IPS DF 6.9 (cell line): ENCODE data around the gene GLIPR1.
"Not testable (repeated sequence)": the region's sequence is repeated elsewhere in the genome, so short reads cannot be mapped to it uniquely, and the experiment has no call there.

Source experiments
- DNase-seq: peaks from one replicate; pipeline ENCODE4 v3.0.0-alpha.2; 2013; ENCODE audit warnings: low read depth, low spot score
- H3K27ac ChIP-seq: one replicate; pipeline ENCODE4 v1.5.1; 2013; ENCODE audit warnings: low read length, control low read depth
- H3K27me3 ChIP-seq: 2 replicates; pipeline ENCODE4 v1.6.1; 2013; ENCODE audit warnings: mild to moderate bottlenecking, low read length; ENCODE audit not compliant: control insufficient read depth, insufficient read depth
- H3K36me3 ChIP-seq: 2 replicates; pipeline ENCODE4 v1.6.1; 2013; ENCODE audit warnings: low read length; ENCODE audit not compliant: control insufficient read depth, insufficient read depth
- H3K4me1 ChIP-seq: 2 replicates; pipeline ENCODE4 v1.6.1; 2013; ENCODE audit warnings: low read length; ENCODE audit not compliant: control insufficient read depth, insufficient read depth
- H3K4me3 ChIP-seq: 2 replicates; pipeline ENCODE4 v1.5.1; 2013; ENCODE audit warnings: mild to moderate bottlenecking, low read length
- H3K9me3 ChIP-seq: 2 replicates; pipeline ENCODE4 v1.6.1; 2013; ENCODE audit warnings: low read length, inconsistent platforms; ENCODE audit not compliant: control insufficient read depth, insufficient read depth
- WGBS: extraction: QIAGEN DNeasy Blood & Tissue Kit; methylation state at CpG from one replicate; pipeline ENCODE4 v1.1.7; 2013; ENCODE audit warnings: mixed read lengths, missing lambda C conversion rate; ENCODE audit not compliant: insufficient read length, insufficient coverage; 5-methylcytosine and 5-hydroxymethylcytosine counted together

Gene GLIPR1

GRCh38 chr12:75511116-75512048, 30.8 kb downstream of the GLIPR1 start, which contains the start of gene KRR1:
Gene KRR1, minus strand, starts transcription at chr12:75511609. Its CDS starts 12 bp downstream, at chr12:75511597.
- no peaks in the 10 kb centered on the region for H3K27me3 ChIP-seq
- WGBS = no CpG with 5 or more reads among the region's 47 CpGs
- no peaks in the 10 kb centered on the region; the same call in 1 of the 2 replicates for H3K36me3 ChIP-seq
- no peaks in the 10 kb centered on the region for H3K4me1 ChIP-seq
- peak within 1 kb of the TSS; percentile 78; the same call in 1 of the 2 replicates for H3K4me3 ChIP-seq
- H3K27ac ChIP-seq = no peak within 1 kb of the TSS
- H3K9me3 ChIP-seq = no peaks in the 10 kb centered on the region
- peak; percentile 97 for DNase-seq

GRCh38 chr12:75521224-75521623, 40.7 kb downstream of the GLIPR1 start:
- not testable (repeated sequence) for H3K27me3 ChIP-seq, H3K9me3 ChIP-seq, H3K4me3 ChIP-seq, DNase-seq, H3K4me1 ChIP-seq, H3K27ac ChIP-seq, H3K36me3 ChIP-seq

GRCh38 chr12:75522124-75522523, 41.6 kb downstream of the GLIPR1 start:
- H3K27me3 ChIP-seq, H3K27ac ChIP-seq, DNase-seq, H3K36me3 ChIP-seq, H3K4me1 ChIP-seq, H3K4me3 ChIP-seq, H3K9me3 ChIP-seq: not testable (repeated sequence)
- WGBS = no CpG with 5 or more reads among the region's 5 CpGs

- Histone ChIP-seq H3K9me3 (no peaks in the 10 kb centered on the region), H3K4me3 (no peak overlapping the region), H3K4me1 (no peaks in the 10 kb centered on the region), H3K27me3 (no peaks in the 10 kb centered on the region), H3K27ac (no peak overlapping the region), H3K36me3 (no peaks in the 10 kb centered on the region)
- no peak for DNase-seq
- no CpG with 5 or more reads among the region's 1 CpG for WGBS
Measured at GRCh38 chr12:75525263-75525662, 44.7 kb downstream of the GLIPR1 start.

- Histone ChIP-seq H3K36me3 (no peaks in the 10 kb centered on the region), H3K27me3 (no peaks in the 10 kb centered on the region), H3K27ac (no peak overlapping the region), H3K4me3 (no peak overlapping the region), H3K4me1 (no peaks in the 10 kb centered on the region), H3K9me3 (no peaks in the 10 kb centered on the region)
- DNase-seq = no peak
- WGBS = no CpG with 5 or more reads among the region's 4 CpGs
Measured at GRCh38 chr12:75526655-75527511, 46.3 kb downstream of the GLIPR1 start.

GRCh38 chr12:75528272-75528671, 47.7 kb downstream of the GLIPR1 start:
- Histone ChIP-seq H3K36me3 (no peaks in the 10 kb centered on the region), H3K27me3 (no peaks in the 10 kb centered on the region), H3K4me1 (no peaks in the 10 kb centered on the region), H3K4me3 (no peak overlapping the region), H3K27ac (no peak overlapping the region), H3K9me3 (no peaks in the 10 kb centered on the region)
- no peak for DNase-seq
- WGBS = no CpG with 5 or more reads among the region's 2 CpGs

GRCh38 chr12:75528692-75529091, 48.1 kb downstream of the GLIPR1 start:
- Histone ChIP-seq H3K36me3 (no peaks in the 10 kb centered on the region), H3K4me3 (no peak overlapping the region), H3K27ac (no peak overlapping the region), H3K4me1 (no peaks in the 10 kb centered on the region), H3K27me3 (no peaks in the 10 kb centered on the region), H3K9me3 (no peaks in the 10 kb centered on the region)
- WGBS = no CpG with 5 or more reads among the region's 2 CpGs
- no peak for DNase-seq

- Histone ChIP-seq H3K36me3 (no peaks in the 10 kb centered on the region), H3K27ac (no peak overlapping the region), H3K9me3 (no peaks in the 10 kb centered on the region), H3K27me3 (no peaks in the 10 kb centered on the region), H3K4me1 (no peaks in the 10 kb centered on the region), H3K4me3 (no peak overlapping the region)
- DNase-seq = no peak
- no CpG with 5 or more reads among the region's 1 CpG for WGBS
Measured at GRCh38 chr12:75529316-75529715, 48.8 kb downstream of the GLIPR1 start.

GRCh38 chr12:75529826-75530225, 49.3 kb downstream of the GLIPR1 start:
- WGBS = no CpG with 5 or more reads among the region's 1 CpG
- no peaks in the 10 kb centered on the region for H3K4me1 ChIP-seq
- DNase-seq = no peak
- no peaks in the 10 kb centered on the region for H3K27me3 ChIP-seq
- no peak overlapping the region for H3K27ac ChIP-seq
- no peaks in the 10 kb centered on the region for H3K36me3 ChIP-seq
- H3K9me3 ChIP-seq = no peaks in the 10 kb centered on the region
- H3K4me3 ChIP-seq = no peak overlapping the region

- no peaks in the 10 kb centered on the region for H3K4me1 ChIP-seq
- no CpG with 5 or more reads among the region's 2 CpGs for WGBS
- H3K27ac ChIP-seq = no peak overlapping the region
- no peak overlapping the region for H3K4me3 ChIP-seq
- no peak for DNase-seq
- H3K27me3 ChIP-seq = no peaks in the 10 kb centered on the region
- no peaks in the 10 kb centered on the region for H3K36me3 ChIP-seq
- no peaks in the 10 kb centered on the region for H3K9me3 ChIP-seq
Measured at GRCh38 chr12:75533239-75533638, 52.7 kb downstream of the GLIPR1 start.
